ENCODE measurements around the gene PROKR2.
A peak's percentile ranks its signal among the peaks of the same experiment; 100 is the strongest.

Gene PROKR2

GRCh38 chr20:5316188-5317158 lies at the start of gene PROKR2:
Gene PROKR2, minus strand, starts transcription at chr20:5316954. Its CDS starts 2,585 bp downstream, at chr20:5314369.
- peak; percentile 64 for DNase-seq

GRCh38 chr20:5364997-5365597 lies 48.3 kb upstream of the PROKR2 start:
- no peak for DNase-seq

- no peak for DNase-seq
These were observed 47.5 kb upstream of the PROKR2 start for GRCh38 chr20:5364136-5364821.

- no peak for DNase-seq
These were observed 46.0 kb upstream of the PROKR2 start for GRCh38 chr20:5362771-5363170.

GRCh38 chr20:5361176-5361575 lies 44.4 kb upstream of the PROKR2 start:
- DNase-seq: no peak

- DNase-seq: no peak
These were observed 41.2 kb upstream of the PROKR2 start for GRCh38 chr20:5357946-5358345.

GRCh38 chr20:5356941-5357340 lies 40.2 kb upstream of the PROKR2 start:
- no peak for DNase-seq

- no peak for DNase-seq
These were observed 38.1 kb upstream of the PROKR2 start for GRCh38 chr20:5354901-5355300.

GRCh38 chr20:5353624-5354496 lies 37.1 kb upstream of the PROKR2 start:
- no peak for DNase-seq

- DNase-seq: no peak
These were observed 32.7 kb upstream of the PROKR2 start for GRCh38 chr20:5349448-5349847.

GRCh38 chr20:5342021-5342420 lies 25.3 kb upstream of the PROKR2 start:
- no peak for DNase-seq

GRCh38 chr20:5331340-5331739 lies 14.6 kb upstream of the PROKR2 start:
- no peak for DNase-seq

GRCh38 chr20:5328268-5328667 lies 11.5 kb upstream of the PROKR2 start:
- no peak for DNase-seq

- no peak for DNase-seq
These were observed 10.6 kb upstream of the PROKR2 start for GRCh38 chr20:5327356-5327755.

GRCh38 chr20:5315807-5316187 lies 957 bp downstream of the PROKR2 start:
- no peak for DNase-seq

GRCh38 chr20:5313916-5314315 lies 2.8 kb downstream of the PROKR2 start:
- no peak for DNase-seq

- DNase-seq: no peak
These were observed 4.2 kb downstream of the PROKR2 start for GRCh38 chr20:5312518-5312917.

GRCh38 chr20:5309971-5310370 lies 6.8 kb downstream of the PROKR2 start:
- DNase-seq: no peak

- DNase-seq: no peak
These were observed 17.9 kb downstream of the PROKR2 start for GRCh38 chr20:5298811-5299210.

GRCh38 chr20:5297280-5298004 lies 19.3 kb downstream of the PROKR2 start:
- DNase-seq: no peak

- DNase-seq: no peak
These were observed 26.2 kb downstream of the PROKR2 start for GRCh38 chr20:5290596-5290995.

- no peak for DNase-seq
These were observed 34.2 kb downstream of the PROKR2 start for GRCh38 chr20:5282561-5282960.

Data from activated CD8-positive, alpha-beta memory T cell treated with anti-CD3 and anti-CD28 coated beads, Interleukin-2, amount 50 U/mL, for 48 hours (primary cell).